HEK293 (cell line): Measurements from ENCODE around the gene FKTN.
"Not testable (repeated sequence)": the region's sequence is repeated elsewhere in the genome, so short reads cannot be mapped to it uniquely, and the experiment has no call there.

Experiments used
- CTCF ChIA-PET: fragments of 350-600 bp; formaldehyde crosslinking; extraction: SDS; loops from one replicate; lab custom pipeline; 2021; ENCODE audit warnings: antibody characterized with exemption; lab: Yijun Ruan, JAX
- POLR2A ChIA-PET: fragments of 300-600 bp; formaldehyde crosslinking; extraction: SDS; loops from one replicate; lab custom pipeline; 2020; ENCODE audit warnings: antibody characterized with exemption, inconsistent platforms; lab: Yijun Ruan, JAX
- H3K27ac ChIP-seq: fragments of 200-500 bp; sonication (Bioruptor generic); 2 replicates; pipeline ENCODE4 v1.5.1; 2014; ENCODE audit warnings: low read depth, low read length, control low read depth, inconsistent platforms; ENCODE audit errors: extremely low read depth
- H3K36me3 ChIP-seq, 2 experiments: fragments of 200-500 bp in 1 of 2; sonication (Bioruptor generic) in 1 of 2; 1 replicate in 1 of 2; 2 replicates in 1 of 2; pipeline ENCODE4 v1.5.1; 2014 to 2017; ENCODE audit warnings: inconsistent platforms in 2 of 2, low read length in 2 of 2; ENCODE audit not compliant: control insufficient read depth in 2 of 2, insufficient read depth in 1 of 2
- H3K4me1 ChIP-seq: fragments of 200-500 bp; sonication (Bioruptor generic); 2 replicates; pipeline ENCODE4 v1.5.1; 2014; ENCODE audit warnings: mild to moderate bottlenecking, low read length, inconsistent platforms; ENCODE audit not compliant: control insufficient read depth, insufficient read depth
- H3K4me3 ChIP-seq: 2 replicates; pipeline ENCODE4 v1.5.1; 2011; ENCODE audit warnings: low read depth, mild to moderate bottlenecking, control low read depth, low read length, moderate library complexity
- H3K9me3 ChIP-seq: fragments of 200-500 bp; sonication (Bioruptor generic); 2 replicates; pipeline ENCODE4 v1.5.1; 2014; ENCODE audit warnings: low read depth, low read length, inconsistent platforms; ENCODE audit not compliant: control insufficient read depth, insufficient read depth
- GLI2 ChIP-seq: fragments of 450-650 bp; formaldehyde crosslinking; IDR thresholded peaks from 2 replicates; pipeline ENCODE4; 2017; ENCODE audit warnings: missing biosample characterization, missing genetic modification characterization, low read depth, borderline replicate concordance
- HOXD13 ChIP-seq: sonication (generic); formaldehyde crosslinking; IDR thresholded peaks from 2 replicates; pipeline ENCODE4 v1.8.0; 2022; ENCODE audit warnings: missing genetic modification reagents, borderline replicate concordance
- KLF9 ChIP-seq: fragments of 450-650 bp; formaldehyde crosslinking; IDR thresholded peaks from 2 replicates; pipeline ENCODE4 v1.5.1; 2016; ENCODE audit warnings: missing biosample characterization, missing genetic modification characterization, low read depth
- SETDB1 ChIP-seq: IDR thresholded peaks from one replicate; pipeline ENCODE4 v1.6.1; 2017; ENCODE audit warnings: mild to moderate bottlenecking, low read length, moderate library complexity, mixed read lengths; ENCODE audit not compliant: insufficient read length
- ZBTB10 ChIP-seq: fragments of 450-650 bp; formaldehyde crosslinking; IDR thresholded peaks from 2 replicates; pipeline ENCODE4 v1.5.1; 2016; ENCODE audit warnings: missing biosample characterization, missing genetic modification characterization
- ZBTB20 ChIP-seq: fragments of 450-650 bp; formaldehyde crosslinking; IDR thresholded peaks from 2 replicates; pipeline ENCODE4 v1.5.1; 2016; ENCODE audit warnings: missing biosample characterization, missing genetic modification characterization
- ZBTB48 ChIP-seq: fragments of 450-650 bp; formaldehyde crosslinking; IDR thresholded peaks from 2 replicates; pipeline ENCODE4 v1.5.1; 2016; ENCODE audit warnings: missing biosample characterization, missing genetic modification characterization
- ZBTB7A ChIP-seq: fragments of 450-650 bp; formaldehyde crosslinking; IDR thresholded peaks from 2 replicates; pipeline ENCODE4 v1.5.1; 2016; ENCODE audit warnings: low read depth, missing biosample characterization, missing genetic modification characterization
- ZNF148 ChIP-seq: fragments of 450-650 bp; formaldehyde crosslinking; IDR thresholded peaks from 2 replicates; pipeline ENCODE4 v1.5.0; 2017; ENCODE audit warnings: missing biosample characterization, missing genetic modification characterization, borderline replicate concordance
- ZNF223 ChIP-seq: fragments of 450-650 bp; formaldehyde crosslinking; IDR thresholded peaks from 2 replicates; pipeline ENCODE4 v1.5.1; 2016; ENCODE audit warnings: missing biosample characterization, missing genetic modification characterization
- ZNF23 ChIP-seq: fragments of 450-650 bp; formaldehyde crosslinking; IDR thresholded peaks from 2 replicates; pipeline ENCODE4 v1.5.1; 2016; ENCODE audit warnings: missing biosample characterization, missing genetic modification characterization, borderline replicate concordance
- ZNF311 ChIP-seq: fragments of 450-650 bp; formaldehyde crosslinking; IDR thresholded peaks from 2 replicates; pipeline ENCODE4 v1.5.1; 2017; ENCODE audit warnings: missing biosample characterization, missing genetic modification characterization, borderline replicate concordance
- ZNF391 ChIP-seq: fragments of 450-650 bp; formaldehyde crosslinking; IDR thresholded peaks from 2 replicates; pipeline ENCODE4 v1.5.1; 2016; ENCODE audit warnings: low read depth, missing biosample characterization, missing genetic modification characterization, borderline replicate concordance
- ZNF48 ChIP-seq: fragments of 450-650 bp; formaldehyde crosslinking; IDR thresholded peaks from 2 replicates; pipeline ENCODE4 v1.5.1; 2016; ENCODE audit warnings: missing biosample characterization, missing genetic modification characterization
- ZNF488 ChIP-seq: fragments of 450-650 bp; formaldehyde crosslinking; IDR thresholded peaks from 2 replicates; pipeline ENCODE4 v1.5.1; 2016; ENCODE audit warnings: missing biosample characterization, missing genetic modification characterization
- ZNF600 ChIP-seq: fragments of 450-650 bp; formaldehyde crosslinking; IDR thresholded peaks from 2 replicates; pipeline ENCODE4 v1.5.1; 2016; ENCODE audit warnings: missing biosample characterization, missing genetic modification characterization
- ZNF623 ChIP-seq: fragments of 450-650 bp; formaldehyde crosslinking; IDR thresholded peaks from 2 replicates; pipeline ENCODE4 v1.5.1; 2016; ENCODE audit warnings: missing biosample characterization, missing genetic modification characterization
- ZNF624 ChIP-seq: fragments of 450-650 bp; formaldehyde crosslinking; IDR thresholded peaks from 2 replicates; pipeline ENCODE4 v1.5.1; 2017; ENCODE audit warnings: missing biosample characterization, missing genetic modification characterization
- ZNF660 ChIP-seq: fragments of 450-650 bp; IDR thresholded peaks from 2 replicates; pipeline ENCODE4 v1.5.1; 2018; ENCODE audit warnings: missing biosample characterization, mild to moderate bottlenecking, missing genetic modification characterization
- ZNF670 ChIP-seq: fragments of 450-650 bp; formaldehyde crosslinking; IDR thresholded peaks from 2 replicates; pipeline ENCODE4 v1.5.1; 2016; ENCODE audit warnings: missing biosample characterization, missing genetic modification characterization, low read depth
- ZNF768 ChIP-seq: fragments of 450-650 bp; formaldehyde crosslinking; IDR thresholded peaks from 2 replicates; pipeline ENCODE4 v1.5.1; 2018; ENCODE audit warnings: missing biosample characterization, mild to moderate bottlenecking, missing genetic modification characterization
- ZNF791 ChIP-seq: fragments of 450-650 bp; formaldehyde crosslinking; IDR thresholded peaks from 2 replicates; pipeline ENCODE4 v1.5.1; 2016; ENCODE audit warnings: missing biosample characterization, missing genetic modification characterization
- ZNF792 ChIP-seq: fragments of 450-650 bp; formaldehyde crosslinking; IDR thresholded peaks from 2 replicates; pipeline ENCODE4 v1.5.1; 2016; ENCODE audit warnings: missing biosample characterization, missing genetic modification characterization
- ZSCAN18 ChIP-seq: fragments of 450-650 bp; formaldehyde crosslinking; IDR thresholded peaks from 2 replicates; pipeline ENCODE4 v1.5.1; 2016; ENCODE audit warnings: missing biosample characterization, missing genetic modification characterization

Gene FKTN

GRCh38 chr9:105554042-105554441 is 3.9 kb upstream of the FKTN start (continued):
- TF ChIP-seq HOXD13 (CRISPR knock-in tag): no peak
- no peak for TF ChIP-seq ZBTB7A (tag by site-specific recombination)
- TF ChIP-seq ZNF670 (tag by site-specific recombination): no peak
- TF ChIP-seq ZNF23 (tag by site-specific recombination): no peak
- TF ChIP-seq ZNF488 (tag by site-specific recombination): no peak

GRCh38 chr9:105572455-105572854 is 14.5 kb downstream of the FKTN start:
- ChIA-PET POLR2A (no interaction called here), CTCF (no interaction called here)
- Histone ChIP-seq H3K9me3 (no peaks in the 10 kb centered on the region; the same call in 1 of the 2 replicates), H3K27ac (no peak overlapping the region), H3K4me1 (no peaks in the 10 kb centered on the region), H3K4me3 (no peak overlapping the region), H3K36me3 (peaks cover 0 to 10% of the 10 kb centered on the region in 2 experiments; a peak in 1 of 3 replicates)
- TF ChIP-seq ZNF660 (no peak), ZNF148 (no peak), ZSCAN18 (tag by site-specific recombination) (no peak), ZBTB10 (tag by site-specific recombination) (no peak), ZNF391 (tag by site-specific recombination) (no peak), ZBTB48 (tag by site-specific recombination) (no peak), ZNF792 (tag by site-specific recombination) (no peak), ZNF600 (tag by site-specific recombination) (no peak), ZNF624 (tag by site-specific recombination) (no peak), ZBTB20 (tag by site-specific recombination) (no peak), KLF9 (tag by site-specific recombination) (no peak), GLI2 (tag by site-specific recombination) (no peak), ZNF791 (no peak), ZNF223 (tag by site-specific recombination) (no peak), SETDB1 (no peak), ZNF768 (tag by site-specific recombination) (no peak), ZNF623 (tag by site-specific recombination) (no peak), ZNF48 (tag by site-specific recombination) (no peak), ZNF311 (tag by site-specific recombination) (no peak)

- H3K9me3 ChIP-seq, POLR2A ChIA-PET, H3K27ac ChIP-seq, H3K4me1 ChIP-seq, H3K4me3 ChIP-seq, H3K36me3 ChIP-seq, CTCF ChIA-PET: not testable (repeated sequence)
Observed at GRCh38 chr9:105579952-105580351, 22.0 kb downstream of the FKTN start.

- POLR2A ChIA-PET, H3K4me3 ChIP-seq, H3K4me1 ChIP-seq, H3K36me3 ChIP-seq, H3K9me3 ChIP-seq, H3K27ac ChIP-seq, CTCF ChIA-PET: not testable (repeated sequence)
Observed at GRCh38 chr9:105581550-105581949, 23.6 kb downstream of the FKTN start.
